AG04449 (cell line): ENCODE results near the gene CASP8AP2.

ENCODE experiments used
- CTCF ChIA-PET: fragments of 350-600 bp; formaldehyde crosslinking; extraction: SDS; loops from one replicate; lab custom pipeline; 2021; ENCODE audit warnings: antibody characterized with exemption; lab: Yijun Ruan, JAX
- POLR2A ChIA-PET: fragments of 400-600, 350-600 bp; formaldehyde crosslinking; extraction: SDS; loops from one replicate; lab custom pipeline; 2020; ENCODE audit warnings: antibody characterized with exemption, inconsistent platforms; lab: Yijun Ruan, JAX
- DNase-seq: peaks from one replicate; pipeline ENCODE4 v3.0.0-alpha.2; 2010; ENCODE audit warnings: low read depth, low spot score
- H3K4me3 ChIP-seq: 2 replicates; pipeline ENCODE4 v1.5.1; 2011; ENCODE audit warnings: low read depth, mild to moderate bottlenecking, control low read depth, low read length
- TF ChIP-seq, protein P1 (sequence below): IDR thresholded peaks from one replicate; pipeline ENCODE4 v1.5.1; 2011; ENCODE audit warnings: mild to moderate bottlenecking, moderate library complexity, low read length, control low read depth, inconsistent platforms; ENCODE audit not compliant: insufficient read depth; ENCODE audit errors: missing control alignments

The CASP8AP2 gene

GRCh38 chr6:89917801-89918366 lies 88.2 kb downstream of the CASP8AP2 start:
- TF ChIP-seq, protein P1, sequence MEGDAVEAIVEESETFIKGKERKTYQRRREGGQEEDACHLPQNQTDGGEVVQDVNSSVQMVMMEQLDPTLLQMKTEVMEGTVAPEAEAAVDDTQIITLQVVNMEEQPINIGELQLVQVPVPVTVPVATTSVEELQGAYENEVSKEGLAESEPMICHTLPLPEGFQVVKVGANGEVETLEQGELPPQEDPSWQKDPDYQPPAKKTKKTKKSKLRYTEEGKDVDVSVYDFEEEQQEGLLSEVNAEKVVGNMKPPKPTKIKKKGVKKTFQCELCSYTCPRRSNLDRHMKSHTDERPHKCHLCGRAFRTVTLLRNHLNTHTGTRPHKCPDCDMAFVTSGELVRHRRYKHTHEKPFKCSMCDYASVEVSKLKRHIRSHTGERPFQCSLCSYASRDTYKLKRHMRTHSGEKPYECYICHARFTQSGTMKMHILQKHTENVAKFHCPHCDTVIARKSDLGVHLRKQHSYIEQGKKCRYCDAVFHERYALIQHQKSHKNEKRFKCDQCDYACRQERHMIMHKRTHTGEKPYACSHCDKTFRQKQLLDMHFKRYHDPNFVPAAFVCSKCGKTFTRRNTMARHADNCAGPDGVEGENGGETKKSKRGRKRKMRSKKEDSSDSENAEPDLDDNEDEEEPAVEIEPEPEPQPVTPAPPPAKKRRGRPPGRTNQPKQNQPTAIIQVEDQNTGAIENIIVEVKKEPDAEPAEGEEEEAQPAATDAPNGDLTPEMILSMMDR: no peak
- no peak for DNase-seq
- CTCF ChIA-PET: no interaction called here
- no peak overlapping the region for H3K4me3 ChIP-seq
- POLR2A ChIA-PET: no interaction called here
